Measurements from ENCODE around the gene SLC6A13.

DNA sequence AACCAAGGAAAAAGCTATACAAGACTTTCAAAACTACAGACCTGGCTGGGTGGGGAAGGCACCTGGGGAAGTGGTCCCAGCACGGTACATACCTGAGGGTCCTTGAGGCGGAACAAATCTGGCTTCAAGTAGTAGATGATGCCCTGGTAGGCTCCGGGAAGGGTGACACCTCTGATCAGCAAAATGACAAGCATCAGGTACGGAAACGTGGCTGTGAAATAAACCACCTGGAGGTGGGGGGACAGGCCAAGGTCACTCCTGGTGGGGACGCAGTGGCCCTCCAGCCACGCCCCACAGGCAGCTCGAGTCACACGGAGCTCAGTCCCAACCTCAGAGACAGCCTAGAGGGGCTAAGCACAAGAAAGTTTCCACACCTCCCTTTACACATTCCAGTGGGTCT, 63.9 kb downstream of the SLC6A13 start:
- TF ChIP-seq, protein P1, sequence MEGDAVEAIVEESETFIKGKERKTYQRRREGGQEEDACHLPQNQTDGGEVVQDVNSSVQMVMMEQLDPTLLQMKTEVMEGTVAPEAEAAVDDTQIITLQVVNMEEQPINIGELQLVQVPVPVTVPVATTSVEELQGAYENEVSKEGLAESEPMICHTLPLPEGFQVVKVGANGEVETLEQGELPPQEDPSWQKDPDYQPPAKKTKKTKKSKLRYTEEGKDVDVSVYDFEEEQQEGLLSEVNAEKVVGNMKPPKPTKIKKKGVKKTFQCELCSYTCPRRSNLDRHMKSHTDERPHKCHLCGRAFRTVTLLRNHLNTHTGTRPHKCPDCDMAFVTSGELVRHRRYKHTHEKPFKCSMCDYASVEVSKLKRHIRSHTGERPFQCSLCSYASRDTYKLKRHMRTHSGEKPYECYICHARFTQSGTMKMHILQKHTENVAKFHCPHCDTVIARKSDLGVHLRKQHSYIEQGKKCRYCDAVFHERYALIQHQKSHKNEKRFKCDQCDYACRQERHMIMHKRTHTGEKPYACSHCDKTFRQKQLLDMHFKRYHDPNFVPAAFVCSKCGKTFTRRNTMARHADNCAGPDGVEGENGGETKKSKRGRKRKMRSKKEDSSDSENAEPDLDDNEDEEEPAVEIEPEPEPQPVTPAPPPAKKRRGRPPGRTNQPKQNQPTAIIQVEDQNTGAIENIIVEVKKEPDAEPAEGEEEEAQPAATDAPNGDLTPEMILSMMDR (conservative IDR thresholded peaks at IDR 0.05; ENCODE audit: low read length), result no peak
- no peak for TF ChIP-seq EZH2phosphoT487 (IDR thresholded peaks at IDR 0.05; ENCODE audit: borderline replicate concordance, low read depth, low read length)

Measured in OCI-LY7 (cell line).